DMS53 treated with DMSO at 0.1 percent for 48 hours (cell line): ENCODE data around the gene FHOD3.

ENCODE experiments used
- DNase-seq: peaks from one replicate; lab custom pipeline; 2025; ENCODE audit not compliant: unreplicated experiment; lab: John Stamatoyannopoulos, UW

Gene FHOD3

DNA sequence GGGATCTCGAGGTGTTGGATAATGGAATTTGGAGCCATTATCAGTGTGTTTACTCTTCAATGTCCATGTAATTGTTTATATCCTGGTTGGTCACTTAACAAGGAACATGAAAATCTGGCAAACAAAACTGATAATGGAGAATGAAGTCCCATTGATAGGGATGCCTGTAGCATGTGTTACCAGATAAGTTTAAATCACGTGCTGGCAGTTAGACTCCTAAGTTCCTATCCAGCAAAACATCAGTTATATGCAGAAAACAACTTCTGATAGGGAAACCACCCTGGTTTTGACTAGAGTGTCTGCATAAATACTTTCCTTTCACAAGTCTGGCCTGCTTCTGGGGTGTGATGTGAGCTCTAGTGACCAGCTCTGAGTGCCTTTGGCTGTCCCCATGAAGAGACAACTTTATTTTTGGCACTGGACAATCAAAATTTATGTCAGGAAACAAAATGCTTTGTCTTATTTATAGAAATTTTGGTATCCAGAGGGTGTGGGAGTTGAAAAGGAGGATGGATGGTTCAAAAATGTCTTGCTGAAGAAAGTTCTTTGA is 82.0 kb downstream of the FHOD3 start:
- DNase-seq, result no peak

DNA sequence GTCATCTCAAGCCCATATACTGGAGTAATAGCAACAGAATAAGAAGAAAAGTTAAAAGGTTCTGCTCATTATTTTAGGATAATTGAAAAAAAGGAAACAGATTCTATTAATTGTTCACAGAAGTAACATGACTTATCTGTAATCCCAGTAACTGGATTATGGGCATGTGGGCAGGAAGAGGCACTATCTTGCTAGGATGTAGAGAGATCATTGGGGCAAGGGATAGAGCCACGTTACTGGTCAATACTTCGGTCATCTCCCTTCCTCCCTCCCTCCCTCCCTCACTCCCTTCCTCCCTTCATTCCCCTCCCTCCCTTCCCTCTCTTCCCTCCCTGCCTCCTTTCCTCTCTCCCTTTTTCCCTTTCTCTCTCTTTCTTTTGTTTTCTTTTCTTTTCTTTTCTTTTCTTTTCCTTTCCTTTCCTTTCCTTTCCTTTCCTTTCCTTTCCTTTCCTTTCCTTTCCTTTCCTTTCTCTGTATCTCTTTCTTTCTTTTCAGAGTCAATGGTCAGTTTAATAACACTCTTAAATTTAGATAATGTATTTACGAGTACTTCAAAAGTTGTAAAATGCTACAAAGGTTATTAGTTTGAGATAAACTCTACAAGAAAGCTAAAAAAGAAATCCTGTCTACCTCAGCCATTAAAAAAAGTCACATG is 82.8 kb downstream of the FHOD3 start:
- DNase-seq, result no peak

DNA sequence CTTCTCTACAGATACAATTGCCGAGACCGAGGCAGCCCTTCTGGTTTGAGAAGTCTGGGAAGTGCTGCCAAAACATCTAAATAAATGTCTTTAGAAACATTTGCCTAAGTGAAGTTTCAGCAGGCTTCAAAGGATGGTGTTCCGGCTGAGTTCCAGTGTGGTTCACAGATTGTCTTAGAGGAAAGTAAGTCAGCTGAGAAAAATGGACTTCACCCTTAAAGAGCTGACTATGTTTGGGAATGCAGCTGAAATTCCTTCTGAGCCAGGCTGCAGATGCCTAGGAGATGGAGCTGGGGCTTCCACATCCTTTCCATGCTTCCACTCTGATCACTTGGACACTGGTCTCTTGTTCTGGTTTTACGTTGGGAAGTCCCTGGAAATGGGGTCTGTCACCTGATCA is 83.6 kb downstream of the FHOD3 start:
- no peak for DNase-seq

DNA sequence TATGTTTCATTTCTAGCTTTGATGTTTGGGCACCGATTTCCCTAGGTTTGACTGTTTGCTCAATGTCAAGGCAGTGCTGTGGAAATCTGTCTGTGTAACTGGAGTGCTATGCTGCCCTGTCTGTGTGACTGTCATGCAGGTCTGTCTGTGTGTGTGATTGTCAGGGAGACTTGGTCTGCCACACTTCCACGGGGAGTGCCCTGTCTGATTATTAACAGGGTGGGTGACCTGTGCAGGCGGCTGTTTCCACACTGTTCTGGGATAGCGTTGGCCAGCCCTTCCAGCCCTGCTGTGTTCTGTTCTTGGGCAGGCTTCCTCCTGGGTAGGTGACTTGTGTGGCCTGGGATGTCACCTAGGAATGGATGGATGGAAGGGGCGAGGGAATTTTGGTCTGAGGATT is 85.3 kb downstream of the FHOD3 start:
- DNase-seq, result no peak

DNA sequence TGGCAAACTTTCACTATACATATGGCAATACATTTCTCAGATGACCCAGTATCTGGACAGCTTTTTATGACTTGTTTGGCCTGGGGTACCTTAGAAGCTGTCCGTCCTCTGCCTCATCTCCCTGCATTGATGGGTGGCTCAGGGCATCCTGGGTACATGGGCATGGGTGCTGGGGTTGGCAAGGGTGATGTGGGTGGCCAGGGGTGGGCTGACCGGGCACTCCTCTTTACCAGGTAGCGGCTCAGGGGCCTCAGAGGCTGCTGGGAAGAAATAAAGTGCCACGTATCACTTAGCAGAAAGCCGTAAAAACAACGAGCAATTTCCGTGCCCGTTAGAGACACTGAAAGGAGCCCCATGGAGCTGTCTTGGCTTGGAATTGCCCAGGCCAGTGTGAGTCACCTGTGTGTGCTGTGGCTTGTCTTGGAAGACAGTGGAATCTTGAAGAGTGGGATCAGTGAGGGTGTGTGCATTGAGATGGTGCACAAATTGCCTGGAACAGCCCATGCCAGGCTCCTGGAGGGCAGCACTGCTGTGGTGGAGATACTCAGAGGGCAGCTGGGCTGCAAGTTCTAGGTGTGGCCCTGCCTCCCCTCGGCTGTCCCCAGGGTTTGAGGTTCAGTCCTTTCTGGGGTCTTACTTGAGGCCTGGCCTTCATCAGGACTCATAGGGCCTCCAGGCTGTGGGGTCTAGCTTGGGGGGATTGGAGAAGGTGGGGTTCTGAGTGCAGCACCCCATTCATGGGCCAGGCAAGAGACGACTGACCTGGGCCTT is 88.8 kb downstream of the FHOD3 start:
- DNase-seq, result no peak

DNA sequence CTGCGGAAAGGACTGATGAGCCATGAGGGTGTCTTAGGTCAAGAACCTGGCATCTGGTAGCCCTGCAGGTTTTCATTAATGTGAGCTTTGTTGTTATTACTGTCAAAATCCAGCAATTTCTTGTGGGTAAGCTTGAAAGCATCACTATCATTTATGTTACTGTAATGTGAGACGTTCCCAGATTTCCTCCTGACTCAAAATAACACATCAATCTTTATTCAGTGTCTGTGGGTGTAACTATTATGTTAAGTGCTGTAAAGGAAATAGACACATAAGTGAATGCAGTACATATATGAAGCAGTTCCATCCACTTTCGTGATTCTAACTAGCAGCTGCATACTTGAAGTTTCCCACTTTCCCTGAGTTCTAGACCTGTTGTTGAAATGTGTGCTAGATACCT is 89.8 kb downstream of the FHOD3 start:
- DNase-seq, result no peak

DNA sequence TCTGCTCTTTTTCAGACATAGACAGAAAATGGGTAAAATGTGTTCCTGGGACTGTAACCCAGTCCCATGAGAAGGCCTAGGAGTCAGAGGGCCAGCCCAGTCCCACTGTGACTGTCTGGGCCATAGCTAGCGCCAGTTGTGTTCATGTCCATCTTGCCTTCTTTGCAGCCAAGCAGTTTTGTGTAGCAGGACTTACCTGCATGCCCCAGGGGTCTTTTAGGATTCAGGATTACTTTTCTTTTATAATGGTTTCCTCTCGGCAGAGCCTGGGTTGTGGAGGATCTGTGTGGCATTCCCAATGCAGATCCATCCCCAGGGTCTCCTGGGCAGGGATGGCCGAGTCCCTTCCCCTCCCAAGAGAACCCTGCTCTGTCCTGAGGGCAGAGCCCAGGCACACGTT is 90.8 kb downstream of the FHOD3 start:
- no peak for DNase-seq

- DNase-seq, result no peak
Observed at GRCh38 chr18:36389027-36389426, 91.5 kb downstream of the FHOD3 start.

- DNase-seq, result no peak
Observed at GRCh38 chr18:36389811-36390581, 92.5 kb downstream of the FHOD3 start.

DNA sequence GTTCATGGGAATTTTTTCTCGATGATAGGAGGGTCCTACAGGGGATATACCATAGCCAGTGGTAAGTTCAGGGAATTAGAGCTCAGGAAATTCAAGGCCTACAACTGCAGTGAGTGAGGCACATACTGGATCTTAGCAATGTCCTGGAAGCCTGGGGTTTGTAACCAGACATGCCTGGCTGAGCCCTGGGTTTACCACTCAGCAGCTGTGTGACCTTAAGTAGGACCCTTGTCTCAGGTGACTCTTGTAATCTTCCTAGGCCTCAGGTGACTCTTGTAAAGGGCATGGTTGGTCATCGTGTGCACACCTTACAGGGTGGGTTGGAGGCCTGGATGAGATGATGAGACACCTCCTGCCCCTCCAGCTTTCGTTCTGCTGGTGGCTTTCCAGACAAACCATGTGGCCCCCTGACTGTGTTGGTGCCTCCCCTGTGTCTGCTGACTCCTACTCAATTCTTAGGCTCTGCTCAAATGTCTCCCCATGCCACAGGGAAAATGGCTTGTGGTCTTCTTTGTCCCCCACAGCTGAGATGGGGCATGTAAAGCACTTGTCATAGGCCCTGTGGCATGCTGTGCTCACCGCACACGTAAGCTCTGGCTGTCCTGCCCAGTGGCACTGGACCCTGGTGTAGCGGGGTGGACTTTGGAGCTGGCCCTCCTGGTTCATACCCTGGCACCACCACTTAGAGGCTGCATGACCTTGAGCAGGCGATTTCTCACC is 94.1 kb downstream of the FHOD3 start:
- no peak for DNase-seq

GRCh38 chr18:36392164-36392978 is 94.9 kb downstream of the FHOD3 start:
- DNase-seq, result no peak

GRCh38 chr18:36392979-36393287 is 95.4 kb downstream of the FHOD3 start:
- DNase-seq, result no peak

GRCh38 chr18:36394486-36394885 is 97.0 kb downstream of the FHOD3 start:
- DNase-seq, result no peak

DNA sequence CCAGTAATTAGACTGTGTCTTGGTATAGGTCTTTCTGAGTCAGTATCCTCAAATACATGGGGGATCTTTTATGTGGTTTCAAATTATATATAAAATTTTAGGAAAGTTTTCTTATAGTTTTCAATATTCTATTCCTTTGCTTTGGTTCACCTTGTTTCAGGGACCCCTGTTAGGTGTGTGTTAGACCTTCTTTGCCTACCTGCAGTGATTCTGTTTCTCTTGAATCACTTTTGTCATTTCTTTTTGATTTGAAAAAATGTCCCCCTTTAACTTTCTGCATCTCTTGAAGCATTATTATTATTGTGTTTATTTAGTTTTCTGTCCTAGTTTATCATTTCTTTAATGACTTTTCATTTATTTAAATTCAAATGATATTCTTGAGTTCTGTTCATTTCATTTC is 98.7 kb downstream of the FHOD3 start:
- DNase-seq, result no peak

DNA sequence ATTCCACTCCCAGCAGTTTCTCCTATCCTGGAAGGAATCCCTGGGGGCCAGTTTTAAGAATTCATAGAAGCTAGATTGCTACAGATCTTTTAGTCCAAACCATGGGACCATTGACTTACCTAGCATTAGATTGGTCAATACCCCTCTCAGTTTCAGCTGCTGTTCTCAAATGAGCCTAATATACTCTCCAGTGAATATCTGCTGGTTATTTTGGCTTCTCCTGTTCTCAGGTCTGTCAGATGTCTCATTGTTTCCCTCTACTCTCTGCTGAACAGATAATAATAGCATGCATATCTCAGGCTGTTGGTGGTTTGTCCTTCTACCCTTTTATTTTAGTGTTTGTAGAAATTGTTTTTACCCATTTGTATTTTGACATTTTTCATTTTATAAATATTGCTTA is 99.5 kb downstream of the FHOD3 start:
- no peak for DNase-seq

DNA sequence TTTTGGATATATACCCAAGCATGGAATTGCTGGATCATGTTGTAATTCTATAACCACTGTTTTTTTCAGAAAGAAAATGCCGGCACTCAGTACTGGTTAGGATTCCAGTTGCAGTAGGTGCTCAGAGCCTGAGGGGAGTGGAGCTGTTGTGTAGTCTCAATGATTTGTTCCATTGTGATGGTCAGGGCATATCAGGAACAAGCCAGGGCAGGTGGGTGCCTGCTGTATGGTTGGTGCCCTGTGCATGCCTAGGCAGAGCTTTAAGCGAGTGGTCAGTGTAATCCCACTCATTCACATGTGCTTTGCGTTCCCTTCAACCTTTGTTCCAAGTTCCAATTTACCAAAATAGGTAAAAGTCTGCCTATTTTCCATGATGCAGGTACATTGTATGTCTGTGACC is 100.9 kb downstream of the FHOD3 start:
- DNase-seq, result no peak

DNA sequence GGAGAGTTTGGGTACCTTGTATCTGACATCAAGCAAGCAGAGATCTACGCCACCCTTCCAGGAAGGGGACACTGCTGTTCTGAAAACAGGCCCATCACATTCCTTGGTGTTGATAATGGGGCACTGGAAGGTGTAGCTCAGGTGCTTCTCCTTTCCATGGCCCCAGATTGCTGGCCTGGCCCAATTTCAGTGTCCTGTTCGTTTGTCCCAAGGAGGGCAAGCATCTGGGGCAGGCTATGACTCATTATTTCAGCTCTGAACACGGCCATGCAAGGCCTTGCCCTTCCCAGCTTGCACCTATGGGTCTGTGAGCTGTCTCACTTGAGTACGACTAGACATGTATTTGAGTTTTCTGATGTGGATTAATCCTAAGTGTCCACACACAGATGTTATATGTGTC is 101.5 kb downstream of the FHOD3 start:
- DNase-seq, result no peak

DNA sequence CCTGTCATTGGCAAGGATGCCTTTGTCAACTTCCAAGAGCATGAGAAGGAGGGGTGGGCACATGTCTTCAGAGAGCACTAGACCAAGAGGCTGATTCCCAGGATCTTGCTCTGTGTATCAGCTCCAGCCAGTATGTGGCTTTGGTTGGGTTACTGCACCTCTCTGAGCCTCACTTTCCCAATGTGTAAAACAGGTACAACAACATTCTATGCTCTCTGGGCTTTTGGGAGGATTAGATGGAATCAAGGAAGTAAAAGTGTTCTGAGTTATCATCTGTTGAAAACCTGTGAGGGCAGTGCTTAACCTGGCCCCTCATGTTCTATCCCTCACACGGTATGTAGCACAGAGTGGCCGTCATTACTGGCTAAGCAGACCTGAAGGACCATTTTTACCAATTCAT is 103.9 kb downstream of the FHOD3 start:
- DNase-seq, result no peak

DNA sequence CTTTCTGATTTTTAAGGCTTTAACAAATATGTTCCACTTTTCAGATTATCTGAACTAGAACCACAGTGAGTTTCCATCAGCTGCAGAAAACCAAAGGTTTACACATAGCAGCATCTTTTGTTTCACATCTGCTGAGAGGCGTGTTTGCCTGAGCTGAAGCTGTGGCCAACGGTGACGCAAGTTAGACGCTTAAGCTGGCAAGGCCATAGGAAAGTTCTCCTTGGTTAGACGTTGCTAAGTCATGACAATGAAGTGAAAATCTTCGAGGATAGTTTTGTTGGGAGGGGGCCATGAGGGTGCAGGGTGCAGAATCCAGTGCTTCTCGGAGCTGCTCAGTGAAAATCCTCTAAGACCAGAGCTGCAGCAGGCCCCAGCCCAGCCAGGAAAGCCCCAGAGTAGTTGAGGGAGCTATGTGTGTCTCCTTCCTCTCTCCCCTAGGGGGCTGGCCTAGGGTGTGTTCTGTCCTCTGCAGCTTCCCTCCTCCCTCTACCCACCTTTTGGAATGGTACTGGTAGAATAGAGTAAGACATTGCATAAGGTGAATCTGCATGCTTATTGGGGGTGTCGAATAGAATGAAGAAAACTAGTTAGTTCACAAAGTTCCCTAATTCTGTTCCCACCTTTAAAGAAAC is 105.4 kb downstream of the FHOD3 start:
- DNase-seq, result no peak
